Muscle layer of duodenum (tissue), 2 donors: Measurements from ENCODE around the gene PRDM8.
A peak's percentile ranks its signal among the peaks of the same experiment; 100 is the strongest.
"Not testable (repeated sequence)": the region's sequence is repeated elsewhere in the genome, so short reads cannot be mapped to it uniquely, and the experiment has no call there.

Experiments used
- H3K27ac ChIP-seq: one replicate; pipeline ENCODE4 v1.7.0; 2013; ENCODE audit warnings: mild to moderate bottlenecking, low read length
- H3K27me3 ChIP-seq: one replicate; pipeline ENCODE4 v1.7.0; 2013; ENCODE audit warnings: low read depth, mild to moderate bottlenecking, control low read depth, low read length
- H3K36me3 ChIP-seq, 2 donors: one replicate each; pipeline ENCODE4 v1.7.0; 2013; ENCODE audit warnings: low read length in 2 of 2, control low read depth in 1 of 2, mild to moderate bottlenecking in 1 of 2; ENCODE audit not compliant: insufficient read depth in 2 of 2, control insufficient read depth in 1 of 2
- H3K4me1 ChIP-seq, 2 donors: one replicate each; pipeline ENCODE4 v1.7.0; 2013; ENCODE audit warnings: low read length in 2 of 2, mild to moderate bottlenecking in 2 of 2, control low read depth in 1 of 2, moderate library complexity in 1 of 2; ENCODE audit not compliant: insufficient read depth in 2 of 2, control insufficient read depth in 1 of 2
- H3K4me3 ChIP-seq, 2 donors: one replicate each; pipeline ENCODE4 v1.7.0; 2013; ENCODE audit warnings: low read length in 2 of 2, low read depth in 1 of 2, mild to moderate bottlenecking in 1 of 2
- H3K9me3 ChIP-seq, 2 donors: one replicate each; pipeline ENCODE4 v1.7.0; 2013; ENCODE audit warnings: low read length in 2 of 2, control low read depth in 1 of 2, mild to moderate bottlenecking in 1 of 2; ENCODE audit not compliant: control insufficient read depth in 1 of 2
- donor health status: healthy.

The PRDM8 gene

GRCh38 chr4:80171251-80171650, 26.1 kb upstream of the PRDM8 start:
- no peak overlapping the region for H3K4me3 ChIP-seq
- H3K27ac ChIP-seq: no peak overlapping the region
- H3K4me1 ChIP-seq: no peaks in the 10 kb centered on the region
- no peaks in the 10 kb centered on the region for H3K36me3 ChIP-seq
- H3K27me3 ChIP-seq: no peaks in the 10 kb centered on the region
- no peaks in the 10 kb centered on the region for H3K9me3 ChIP-seq

GRCh38 chr4:80171656-80172055, 25.6 kb upstream of the PRDM8 start:
- Histone ChIP-seq H3K27ac (no peak overlapping the region), H3K27me3 (no peaks in the 10 kb centered on the region), H3K36me3 (no peaks in the 10 kb centered on the region), H3K4me1 (no peaks in the 10 kb centered on the region), H3K4me3 (no peak overlapping the region), H3K9me3 (no peaks in the 10 kb centered on the region)

GRCh38 chr4:80172203-80172602, 25.1 kb upstream of the PRDM8 start:
- H3K4me1 ChIP-seq: no peaks in the 10 kb centered on the region
- H3K36me3 ChIP-seq: no peaks in the 10 kb centered on the region
- H3K27me3 ChIP-seq: no peaks in the 10 kb centered on the region
- no peaks in the 10 kb centered on the region for H3K9me3 ChIP-seq
- no peak overlapping the region for H3K4me3 ChIP-seq
- no peak overlapping the region for H3K27ac ChIP-seq

- H3K4me1 ChIP-seq: no peaks in the 10 kb centered on the region
- H3K36me3 ChIP-seq: no peaks in the 10 kb centered on the region
- H3K4me3 ChIP-seq: no peak overlapping the region
- H3K27ac ChIP-seq: no peak overlapping the region
- H3K27me3 ChIP-seq: no peaks in the 10 kb centered on the region
- no peaks in the 10 kb centered on the region for H3K9me3 ChIP-seq
Observed at GRCh38 chr4:80173401-80173800, 23.9 kb upstream of the PRDM8 start.

GRCh38 chr4:80173841-80174240, 23.5 kb upstream of the PRDM8 start:
- Histone ChIP-seq H3K27ac (no peak overlapping the region), H3K4me3 (no peak overlapping the region), H3K9me3 (peaks cover 0 to under 1% of the 10 kb centered on the region in 2 donors), H3K27me3 (no peaks in the 10 kb centered on the region), H3K4me1 (no peaks in the 10 kb centered on the region), H3K36me3 (no peaks in the 10 kb centered on the region)

- H3K27ac ChIP-seq, H3K4me3 ChIP-seq, H3K9me3 ChIP-seq, H3K36me3 ChIP-seq, H3K27me3 ChIP-seq, H3K4me1 ChIP-seq: not testable (repeated sequence)
Observed at GRCh38 chr4:80177793-80178192, 19.5 kb upstream of the PRDM8 start.

GRCh38 chr4:80178964-80179363, 18.3 kb upstream of the PRDM8 start:
- no peak overlapping the region for H3K27ac ChIP-seq
- peaks cover 0 to 6% of the 10 kb centered on the region in 2 donors for H3K4me1 ChIP-seq
- no peaks in the 10 kb centered on the region for H3K27me3 ChIP-seq
- H3K36me3 ChIP-seq: no peaks in the 10 kb centered on the region
- peaks cover 0 to 5% of the 10 kb centered on the region in 2 donors for H3K9me3 ChIP-seq
- no peak overlapping the region for H3K4me3 ChIP-seq

GRCh38 chr4:80179637-80180161, 17.6 kb upstream of the PRDM8 start:
- no peak overlapping the region for H3K27ac ChIP-seq
- no peak overlapping the region for H3K4me3 ChIP-seq
- H3K4me1 ChIP-seq: peaks cover 0 to 6% of the 10 kb centered on the region in 2 donors
- H3K27me3 ChIP-seq: no peaks in the 10 kb centered on the region
- H3K9me3 ChIP-seq: peaks cover 0 to 5% of the 10 kb centered on the region in 2 donors
- H3K36me3 ChIP-seq: no peaks in the 10 kb centered on the region

- no peak overlapping the region for H3K27ac ChIP-seq
- no peak overlapping the region for H3K4me3 ChIP-seq
- H3K27me3 ChIP-seq: peaks cover 5% of the 10 kb centered on the region
- peaks cover 0 to 9% of the 10 kb centered on the region in 2 donors for H3K4me1 ChIP-seq
- no peaks in the 10 kb centered on the region for H3K36me3 ChIP-seq
- H3K9me3 ChIP-seq: peaks cover 0 to 5% of the 10 kb centered on the region in 2 donors
Observed at GRCh38 chr4:80180743-80181142, 16.6 kb upstream of the PRDM8 start.

GRCh38 chr4:80182237-80182866, 15.0 kb upstream of the PRDM8 start:
- H3K36me3 ChIP-seq: no peaks in the 10 kb centered on the region
- no peak overlapping the region for H3K27ac ChIP-seq
- H3K9me3 ChIP-seq: peaks cover 0 to 5% of the 10 kb centered on the region in 2 donors
- H3K4me1 ChIP-seq: peaks cover 0 to 15% of the 10 kb centered on the region in 2 donors
- peaks cover 5% of the 10 kb centered on the region for H3K27me3 ChIP-seq
- H3K4me3 ChIP-seq: no peak overlapping the region

GRCh38 chr4:80183250-80184052, 13.9 kb upstream of the PRDM8 start:
- H3K27me3 ChIP-seq: peaks cover 5% of the 10 kb centered on the region
- peaks cover 0 to 5% of the 10 kb centered on the region in 2 donors for H3K9me3 ChIP-seq
- H3K36me3 ChIP-seq: no peaks in the 10 kb centered on the region
- peaks cover 0 to 15% of the 10 kb centered on the region in 2 donors for H3K4me1 ChIP-seq
- H3K4me3 ChIP-seq: peak overlapping the region; percentile 84 to 92
- no peak overlapping the region for H3K27ac ChIP-seq
